ENCODE measurements around the gene RRP12.

RRP12 gene

GRCh38 chr10:97327348-97328294, 73.5 kb downstream of the RRP12 start:
- H3K27ac Mint-ChIP-seq (ENCODE audit: low read depth) = no peak overlapping the region
- H3K4me3 Mint-ChIP-seq = no peak overlapping the region
- DNase-seq (ENCODE audit: low spot score in 2 of 2) (no peak), ATAC-seq (replicated peaks; ENCODE audit: extremely low read depth, poor library complexity, severe bottlenecking) (no peak)
- H3K9me3 Mint-ChIP-seq = no peaks in the 10 kb centered on the region
- peaks cover 17% of the 10 kb centered on the region for H3K36me3 Mint-ChIP-seq (ENCODE audit: insufficient read depth)
- H3K27me3 Mint-ChIP-seq = no peaks in the 10 kb centered on the region
- peaks cover 43% of the 10 kb centered on the region for H3K4me1 Mint-ChIP-seq

- Mint-ChIP-seq H3K27me3 (no peaks in the 10 kb centered on the region), H3K27ac (ENCODE audit: low read depth) (no peak overlapping the region), H3K36me3 (ENCODE audit: insufficient read depth) (peaks cover 11% of the 10 kb centered on the region), H3K9me3 (no peaks in the 10 kb centered on the region), H3K4me1 (peaks cover 43% of the 10 kb centered on the region), H3K4me3 (no peak overlapping the region)
- no peak for DNase-seq (ENCODE audit: low spot score in 2 of 2)
- ATAC-seq (replicated peaks; ENCODE audit: extremely low read depth, poor library complexity, severe bottlenecking) = no peak
These were observed 75.4 kb downstream of the RRP12 start for GRCh38 chr10:97325754-97326153.

- Mint-ChIP-seq H3K4me1 (peaks cover 50% of the 10 kb centered on the region), H3K9me3 (no peaks in the 10 kb centered on the region), H3K4me3 (no peak overlapping the region), H3K27ac (ENCODE audit: low read depth) (no peak overlapping the region), H3K27me3 (no peaks in the 10 kb centered on the region), H3K36me3 (ENCODE audit: insufficient read depth) (peaks cover 23% of the 10 kb centered on the region)
- no peak for ATAC-seq (replicated peaks; ENCODE audit: extremely low read depth, poor library complexity, severe bottlenecking)
- DNase-seq (ENCODE audit: low spot score in 2 of 2) = no peak
These were observed 77.6 kb downstream of the RRP12 start for GRCh38 chr10:97323501-97323900.

GRCh38 chr10:97321804-97322190, 79.3 kb downstream of the RRP12 start:
- Mint-ChIP-seq H3K9me3 (no peaks in the 10 kb centered on the region), H3K4me1 (peaks cover 40% of the 10 kb centered on the region), H3K27ac (ENCODE audit: low read depth) (no peak overlapping the region), H3K27me3 (no peaks in the 10 kb centered on the region), H3K36me3 (ENCODE audit: insufficient read depth) (peaks cover 25% of the 10 kb centered on the region), H3K4me3 (peak overlapping the region; percentile 89)
- ATAC-seq (replicated peaks; ENCODE audit: extremely low read depth, poor library complexity, severe bottlenecking) (no peak), DNase-seq (ENCODE audit: low spot score in 2 of 2) (no peak)

GRCh38 chr10:97321032-97321803, 79.9 kb downstream of the RRP12 start:
- ATAC-seq (replicated peaks; ENCODE audit: extremely low read depth, poor library complexity, severe bottlenecking) (no peak), DNase-seq (ENCODE audit: low spot score in 2 of 2) (no peak)
- no peaks in the 10 kb centered on the region for H3K27me3 Mint-ChIP-seq
- peaks cover 39% of the 10 kb centered on the region for H3K4me1 Mint-ChIP-seq
- H3K36me3 Mint-ChIP-seq (ENCODE audit: insufficient read depth) = peaks cover 25% of the 10 kb centered on the region
- peak overlapping the region; percentile 89 for H3K4me3 Mint-ChIP-seq
- no peaks in the 10 kb centered on the region for H3K9me3 Mint-ChIP-seq
- H3K27ac Mint-ChIP-seq (ENCODE audit: low read depth) = peak overlapping the region; percentile 92

- ATAC-seq (replicated peaks; ENCODE audit: extremely low read depth, poor library complexity, severe bottlenecking) = no peak
- peaks cover 32% of the 10 kb centered on the region for H3K4me1 Mint-ChIP-seq
- no peaks in the 10 kb centered on the region for H3K9me3 Mint-ChIP-seq
- H3K36me3 Mint-ChIP-seq (ENCODE audit: insufficient read depth) = peaks cover 25% of the 10 kb centered on the region
- peak overlapping the region; percentile 92 for H3K27ac Mint-ChIP-seq (ENCODE audit: low read depth)
- H3K4me3 Mint-ChIP-seq = peak overlapping the region; percentile 89
- DNase-seq (ENCODE audit: low spot score in 2 of 2) = no peak
- H3K27me3 Mint-ChIP-seq = no peaks in the 10 kb centered on the region
These were observed 80.6 kb downstream of the RRP12 start for GRCh38 chr10:97320480-97321031.

GRCh38 chr10:97319671-97320479, 81.3 kb downstream of the RRP12 start:
- DNase-seq (ENCODE audit: low spot score in 2 of 2) = peak; percentile 59 to 60
- Mint-ChIP-seq H3K9me3 (no peaks in the 10 kb centered on the region), H3K27me3 (no peaks in the 10 kb centered on the region), H3K27ac (ENCODE audit: low read depth) (peak overlapping the region; percentile 92), H3K36me3 (ENCODE audit: insufficient read depth) (peaks cover 25% of the 10 kb centered on the region), H3K4me1 (peaks cover 32% of the 10 kb centered on the region), H3K4me3 (peak overlapping the region; percentile 89)
- ATAC-seq (replicated peaks; ENCODE audit: extremely low read depth, poor library complexity, severe bottlenecking) = peak; percentile 49

GRCh38 chr10:97318772-97319651, 82.1 kb downstream of the RRP12 start, which contains the start of gene FRAT1:
Gene FRAT1 (plus strand): TSS chr10:97319271. CDS start chr10:97319454, 183 bp downstream.
- Mint-ChIP-seq H3K27me3 (no peaks in the 10 kb centered on the region), H3K4me1 (peaks cover 32% of the 10 kb centered on the region), H3K27ac (ENCODE audit: low read depth) (peak within 1 kb of the TSS; percentile 99), H3K36me3 (ENCODE audit: insufficient read depth) (peaks cover 25% of the 10 kb centered on the region), H3K4me3 (peak within 1 kb of the TSS; percentile 89), H3K9me3 (no peaks in the 10 kb centered on the region)
- ATAC-seq (replicated peaks; ENCODE audit: extremely low read depth, poor library complexity, severe bottlenecking) = peak; percentile 77
- peak; percentile 90 to 94 for DNase-seq (ENCODE audit: low spot score in 2 of 2)

- H3K27ac Mint-ChIP-seq (ENCODE audit: low read depth) = no peak overlapping the region
- DNase-seq (ENCODE audit: low spot score in 2 of 2) (no peak), ATAC-seq (replicated peaks; ENCODE audit: extremely low read depth, poor library complexity, severe bottlenecking) (no peak)
- peaks cover 7% of the 10 kb centered on the region for H3K4me1 Mint-ChIP-seq
- peaks cover 13% of the 10 kb centered on the region for H3K36me3 Mint-ChIP-seq (ENCODE audit: insufficient read depth)
- H3K4me3 Mint-ChIP-seq = no peak overlapping the region
- H3K9me3 Mint-ChIP-seq = no peaks in the 10 kb centered on the region
- no peaks in the 10 kb centered on the region for H3K27me3 Mint-ChIP-seq
These were observed 86.5 kb downstream of the RRP12 start for GRCh38 chr10:97314671-97315070.

- no peaks in the 10 kb centered on the region for H3K4me1 Mint-ChIP-seq
- no peaks in the 10 kb centered on the region for H3K27me3 Mint-ChIP-seq
- DNase-seq (ENCODE audit: low spot score in 2 of 2) (no peak), ATAC-seq (replicated peaks; ENCODE audit: extremely low read depth, poor library complexity, severe bottlenecking) (no peak)
- H3K27ac Mint-ChIP-seq (ENCODE audit: low read depth) = no peak overlapping the region
- H3K4me3 Mint-ChIP-seq = no peak overlapping the region
- no peaks in the 10 kb centered on the region for H3K9me3 Mint-ChIP-seq
- H3K36me3 Mint-ChIP-seq (ENCODE audit: insufficient read depth) = peaks cover under 1% of the 10 kb centered on the region
These were observed 88.2 kb downstream of the RRP12 start for GRCh38 chr10:97312897-97313296.

GRCh38 chr10:97311111-97311626, 90.0 kb downstream of the RRP12 start:
- Mint-ChIP-seq H3K36me3 (ENCODE audit: insufficient read depth) (no peaks in the 10 kb centered on the region), H3K9me3 (no peaks in the 10 kb centered on the region), H3K4me3 (no peak overlapping the region), H3K27me3 (no peaks in the 10 kb centered on the region), H3K4me1 (no peaks in the 10 kb centered on the region), H3K27ac (ENCODE audit: low read depth) (no peak overlapping the region)
- DNase-seq (ENCODE audit: low spot score in 2 of 2) (no peak), ATAC-seq (replicated peaks; ENCODE audit: extremely low read depth, poor library complexity, severe bottlenecking) (no peak)

Data from central memory CD8-positive, alpha-beta T cell (primary cell).